GM21528 (cell line): ENCODE measurements around the gene PERCC1.

ENCODE experiments used
- ATAC-seq: cut with Tn5 transposase; IDR thresholded peaks from one replicate; pipeline ENCODE4 v1.9.1; 2021; ENCODE audit warnings: mild to moderate bottlenecking, moderate library complexity; ENCODE audit not compliant: unreplicated experiment, low FRiP score

The PERCC1 gene

GRCh38 chr16:1408171-1408837, 22.6 kb upstream of the PERCC1 start:
- peak; percentile 61 for ATAC-seq

- ATAC-seq = no peak
Measured at GRCh38 chr16:1412847-1413246, 18.0 kb upstream of the PERCC1 start.

- ATAC-seq = peak; percentile 26
Measured at GRCh38 chr16:1413684-1414531, 17.0 kb upstream of the PERCC1 start.

- peak; percentile 34 for ATAC-seq
Measured at GRCh38 chr16:1414532-1415260, 16.2 kb upstream of the PERCC1 start, which contains the start of gene UNKL. Gene UNKL (minus strand): TSS chr16:1414704. CDS start chr16:1414691, 13 bp downstream.

- no peak for ATAC-seq
Measured at GRCh38 chr16:1416521-1416941, 14.3 kb upstream of the PERCC1 start.

GRCh38 chr16:1420111-1420539, 10.8 kb upstream of the PERCC1 start:
- ATAC-seq = peak; percentile 23

GRCh38 chr16:1422076-1422475, 8.8 kb upstream of the PERCC1 start:
- ATAC-seq = no peak

GRCh38 chr16:1424028-1424427, 6.8 kb upstream of the PERCC1 start:
- ATAC-seq = no peak

GRCh38 chr16:1425616-1426370, 5.1 kb upstream of the PERCC1 start:
- no peak for ATAC-seq

- no peak for ATAC-seq
Measured at GRCh38 chr16:1426734-1427471, 4.0 kb upstream of the PERCC1 start.

- ATAC-seq = no peak
Measured at GRCh38 chr16:1427473-1428461, 3.1 kb upstream of the PERCC1 start.

- ATAC-seq = no peak
Measured at GRCh38 chr16:1428511-1428910, 2.4 kb upstream of the PERCC1 start.

GRCh38 chr16:1429012-1429411, 1.9 kb upstream of the PERCC1 start:
- ATAC-seq = no peak

GRCh38 chr16:1429631-1430030, 1.2 kb upstream of the PERCC1 start:
- ATAC-seq = no peak

- no peak for ATAC-seq
Measured at GRCh38 chr16:1430214-1430758, 592 bp upstream of the PERCC1 start.

- no peak for ATAC-seq
Measured at GRCh38 chr16:1431497-1432270, 806 bp downstream of the PERCC1 start.
